ENCODE measurements around the gene CPSF3. TPM values are rescaled to one million over a fixed set of nuclear protein-coding genes. Genes with fewer than 3 reads are reported as not detected.

The CPSF3 gene
- total and polyA plus RNA-seq, 2 of the 13 experiments (the other 11 are each of a cell fraction or from before 2014, with no cell fraction given) = 19.8 to 93.0 TPM

DNA sequence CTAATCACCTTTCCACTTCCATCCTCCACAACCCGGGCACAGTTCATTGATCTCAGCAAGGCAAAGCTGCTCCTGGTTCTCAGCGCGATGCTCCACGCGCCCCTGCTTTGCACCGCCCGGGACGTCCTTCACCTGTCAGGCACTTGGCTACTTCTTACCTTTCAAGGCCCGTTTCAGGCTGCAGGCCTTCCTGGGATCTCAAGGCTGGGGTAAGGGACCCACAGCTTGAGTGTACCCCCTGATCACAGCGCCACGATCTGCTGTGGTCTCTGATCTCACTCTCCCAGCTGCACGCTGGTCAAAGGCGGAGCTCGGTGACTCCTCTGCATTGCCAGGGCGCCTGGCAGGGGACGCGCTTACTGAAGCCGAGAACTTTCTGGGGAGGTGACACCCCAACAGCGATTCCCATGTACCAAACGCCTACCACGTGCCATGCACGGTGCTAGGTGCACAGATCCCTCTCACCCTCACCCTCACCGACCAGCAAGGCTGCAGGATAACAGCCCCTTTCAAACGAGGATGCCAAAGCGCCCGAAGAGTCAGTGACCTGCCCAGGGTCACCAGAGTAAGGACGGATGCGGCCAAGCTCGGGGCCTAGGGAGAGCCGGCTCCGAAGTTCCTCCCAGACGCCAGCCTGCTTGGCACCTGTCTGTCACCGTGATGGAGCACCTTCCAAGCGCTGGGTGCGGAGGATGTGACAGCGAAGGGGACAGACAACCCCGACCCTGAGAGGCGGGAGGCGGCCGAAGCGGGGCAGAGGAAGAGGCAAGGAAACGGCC lies 944 bp upstream of the CPSF3 start (continued):
- TF ChIP-seq POLR2AphosphoS2 (IDR thresholded peaks at IDR 0.05; ENCODE audit: low read depth, low read length) (no peak), MAFF (IDR thresholded peaks at IDR 0.05; ENCODE audit: low read depth, low read length) (no peak), HOXA3 (CRISPR knock-in tag; IDR thresholded peaks at IDR 0.05) (peak; percentile 34; the same call in 1 of the 2 replicates), CCDC6 (CRISPR knock-in tag; IDR thresholded peaks at IDR 0.05) (0 out of 2 replicates have a peak, but pooled peaks have one; percentile 76), ZNF33B (CRISPR knock-in tag; IDR thresholded peaks at IDR 0.05) (no peak; the same call in 1 of the 2 replicates), SIN3B (IDR thresholded peaks at IDR 0.05; ENCODE audit: low read length) (no peak), ZNF382 (CRISPR knock-in tag; IDR thresholded peaks at IDR 0.05; ENCODE audit: borderline replicate concordance) (no peak), CBX5 (CRISPR knock-in tag; IDR thresholded peaks at IDR 0.05; ENCODE audit: borderline replicate concordance) (no peak), ZNF777 (CRISPR knock-in tag; IDR thresholded peaks at IDR 0.05) (peak; percentile 65; the same call in 1 of the 2 replicates), XRCC5 (optimal IDR thresholded peaks at IDR 0.05; ENCODE audit: low read length) (peak; percentile 62), ZNF30 (CRISPR knock-in tag; IDR thresholded peaks at IDR 0.05) (peak; percentile 88; the same call in 1 of the 2 replicates)
- TF ChIP-seq, protein P1, sequence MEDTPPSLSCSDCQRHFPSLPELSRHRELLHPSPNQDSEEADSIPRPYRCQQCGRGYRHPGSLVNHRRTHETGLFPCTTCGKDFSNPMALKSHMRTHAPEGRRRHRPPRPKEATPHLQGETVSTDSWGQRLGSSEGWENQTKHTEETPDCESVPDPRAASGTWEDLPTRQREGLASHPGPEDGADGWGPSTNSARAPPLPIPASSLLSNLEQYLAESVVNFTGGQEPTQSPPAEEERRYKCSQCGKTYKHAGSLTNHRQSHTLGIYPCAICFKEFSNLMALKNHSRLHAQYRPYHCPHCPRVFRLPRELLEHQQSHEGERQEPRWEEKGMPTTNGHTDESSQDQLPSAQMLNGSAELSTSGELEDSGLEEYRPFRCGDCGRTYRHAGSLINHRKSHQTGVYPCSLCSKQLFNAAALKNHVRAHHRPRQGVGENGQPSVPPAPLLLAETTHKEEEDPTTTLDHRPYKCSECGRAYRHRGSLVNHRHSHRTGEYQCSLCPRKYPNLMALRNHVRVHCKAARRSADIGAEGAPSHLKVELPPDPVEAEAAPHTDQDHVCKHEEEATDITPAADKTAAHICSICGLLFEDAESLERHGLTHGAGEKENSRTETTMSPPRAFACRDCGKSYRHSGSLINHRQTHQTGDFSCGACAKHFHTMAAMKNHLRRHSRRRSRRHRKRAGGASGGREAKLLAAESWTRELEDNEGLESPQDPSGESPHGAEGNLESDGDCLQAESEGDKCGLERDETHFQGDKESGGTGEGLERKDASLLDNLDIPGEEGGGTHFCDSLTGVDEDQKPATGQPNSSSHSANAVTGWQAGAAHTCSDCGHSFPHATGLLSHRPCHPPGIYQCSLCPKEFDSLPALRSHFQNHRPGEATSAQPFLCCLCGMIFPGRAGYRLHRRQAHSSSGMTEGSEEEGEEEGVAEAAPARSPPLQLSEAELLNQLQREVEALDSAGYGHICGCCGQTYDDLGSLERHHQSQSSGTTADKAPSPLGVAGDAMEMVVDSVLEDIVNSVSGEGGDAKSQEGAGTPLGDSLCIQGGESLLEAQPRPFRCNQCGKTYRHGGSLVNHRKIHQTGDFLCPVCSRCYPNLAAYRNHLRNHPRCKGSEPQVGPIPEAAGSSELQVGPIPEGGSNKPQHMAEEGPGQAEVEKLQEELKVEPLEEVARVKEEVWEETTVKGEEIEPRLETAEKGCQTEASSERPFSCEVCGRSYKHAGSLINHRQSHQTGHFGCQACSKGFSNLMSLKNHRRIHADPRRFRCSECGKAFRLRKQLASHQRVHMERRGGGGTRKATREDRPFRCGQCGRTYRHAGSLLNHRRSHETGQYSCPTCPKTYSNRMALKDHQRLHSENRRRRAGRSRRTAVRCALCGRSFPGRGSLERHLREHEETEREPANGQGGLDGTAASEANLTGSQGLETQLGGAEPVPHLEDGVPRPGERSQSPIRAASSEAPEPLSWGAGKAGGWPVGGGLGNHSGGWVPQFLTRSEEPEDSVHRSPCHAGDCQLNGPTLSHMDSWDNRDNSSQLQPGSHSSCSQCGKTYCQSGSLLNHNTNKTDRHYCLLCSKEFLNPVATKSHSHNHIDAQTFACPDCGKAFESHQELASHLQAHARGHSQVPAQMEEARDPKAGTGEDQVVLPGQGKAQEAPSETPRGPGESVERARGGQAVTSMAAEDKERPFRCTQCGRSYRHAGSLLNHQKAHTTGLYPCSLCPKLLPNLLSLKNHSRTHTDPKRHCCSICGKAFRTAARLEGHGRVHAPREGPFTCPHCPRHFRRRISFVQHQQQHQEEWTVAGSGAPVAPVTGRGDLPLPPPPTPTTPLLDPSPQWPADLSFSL (CRISPR knock-in tag; IDR thresholded peaks at IDR 0.05) = 0 out of 2 replicates have a peak, but pooled peaks have one; percentile 39
- TF ChIP-seq, protein P2, sequence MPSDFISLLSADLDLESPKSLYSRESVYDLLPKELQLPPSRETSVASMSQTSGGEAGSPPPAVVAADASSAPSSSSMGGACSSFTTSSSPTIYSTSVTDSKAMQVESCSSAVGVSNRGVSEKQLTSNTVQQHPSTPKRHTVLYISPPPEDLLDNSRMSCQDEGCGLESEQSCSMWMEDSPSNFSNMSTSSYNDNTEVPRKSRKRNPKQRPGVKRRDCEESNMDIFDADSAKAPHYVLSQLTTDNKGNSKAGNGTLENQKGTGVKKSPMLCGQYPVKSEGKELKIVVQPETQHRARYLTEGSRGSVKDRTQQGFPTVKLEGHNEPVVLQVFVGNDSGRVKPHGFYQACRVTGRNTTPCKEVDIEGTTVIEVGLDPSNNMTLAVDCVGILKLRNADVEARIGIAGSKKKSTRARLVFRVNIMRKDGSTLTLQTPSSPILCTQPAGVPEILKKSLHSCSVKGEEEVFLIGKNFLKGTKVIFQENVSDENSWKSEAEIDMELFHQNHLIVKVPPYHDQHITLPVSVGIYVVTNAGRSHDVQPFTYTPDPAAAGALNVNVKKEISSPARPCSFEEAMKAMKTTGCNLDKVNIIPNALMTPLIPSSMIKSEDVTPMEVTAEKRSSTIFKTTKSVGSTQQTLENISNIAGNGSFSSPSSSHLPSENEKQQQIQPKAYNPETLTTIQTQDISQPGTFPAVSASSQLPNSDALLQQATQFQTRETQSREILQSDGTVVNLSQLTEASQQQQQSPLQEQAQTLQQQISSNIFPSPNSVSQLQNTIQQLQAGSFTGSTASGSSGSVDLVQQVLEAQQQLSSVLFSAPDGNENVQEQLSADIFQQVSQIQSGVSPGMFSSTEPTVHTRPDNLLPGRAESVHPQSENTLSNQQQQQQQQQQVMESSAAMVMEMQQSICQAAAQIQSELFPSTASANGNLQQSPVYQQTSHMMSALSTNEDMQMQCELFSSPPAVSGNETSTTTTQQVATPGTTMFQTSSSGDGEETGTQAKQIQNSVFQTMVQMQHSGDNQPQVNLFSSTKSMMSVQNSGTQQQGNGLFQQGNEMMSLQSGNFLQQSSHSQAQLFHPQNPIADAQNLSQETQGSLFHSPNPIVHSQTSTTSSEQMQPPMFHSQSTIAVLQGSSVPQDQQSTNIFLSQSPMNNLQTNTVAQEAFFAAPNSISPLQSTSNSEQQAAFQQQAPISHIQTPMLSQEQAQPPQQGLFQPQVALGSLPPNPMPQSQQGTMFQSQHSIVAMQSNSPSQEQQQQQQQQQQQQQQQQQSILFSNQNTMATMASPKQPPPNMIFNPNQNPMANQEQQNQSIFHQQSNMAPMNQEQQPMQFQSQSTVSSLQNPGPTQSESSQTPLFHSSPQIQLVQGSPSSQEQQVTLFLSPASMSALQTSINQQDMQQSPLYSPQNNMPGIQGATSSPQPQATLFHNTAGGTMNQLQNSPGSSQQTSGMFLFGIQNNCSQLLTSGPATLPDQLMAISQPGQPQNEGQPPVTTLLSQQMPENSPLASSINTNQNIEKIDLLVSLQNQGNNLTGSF (CRISPR knock-in tag; IDR thresholded peaks at IDR 0.05) = no peak; the same call in 1 of the 2 replicates
- TF ChIP-seq, protein P3, sequence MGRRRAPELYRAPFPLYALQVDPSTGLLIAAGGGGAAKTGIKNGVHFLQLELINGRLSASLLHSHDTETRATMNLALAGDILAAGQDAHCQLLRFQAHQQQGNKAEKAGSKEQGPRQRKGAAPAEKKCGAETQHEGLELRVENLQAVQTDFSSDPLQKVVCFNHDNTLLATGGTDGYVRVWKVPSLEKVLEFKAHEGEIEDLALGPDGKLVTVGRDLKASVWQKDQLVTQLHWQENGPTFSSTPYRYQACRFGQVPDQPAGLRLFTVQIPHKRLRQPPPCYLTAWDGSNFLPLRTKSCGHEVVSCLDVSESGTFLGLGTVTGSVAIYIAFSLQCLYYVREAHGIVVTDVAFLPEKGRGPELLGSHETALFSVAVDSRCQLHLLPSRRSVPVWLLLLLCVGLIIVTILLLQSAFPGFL (CRISPR knock-in tag; IDR thresholded peaks at IDR 0.05) = no peak
- TF ChIP-seq, protein P4, sequence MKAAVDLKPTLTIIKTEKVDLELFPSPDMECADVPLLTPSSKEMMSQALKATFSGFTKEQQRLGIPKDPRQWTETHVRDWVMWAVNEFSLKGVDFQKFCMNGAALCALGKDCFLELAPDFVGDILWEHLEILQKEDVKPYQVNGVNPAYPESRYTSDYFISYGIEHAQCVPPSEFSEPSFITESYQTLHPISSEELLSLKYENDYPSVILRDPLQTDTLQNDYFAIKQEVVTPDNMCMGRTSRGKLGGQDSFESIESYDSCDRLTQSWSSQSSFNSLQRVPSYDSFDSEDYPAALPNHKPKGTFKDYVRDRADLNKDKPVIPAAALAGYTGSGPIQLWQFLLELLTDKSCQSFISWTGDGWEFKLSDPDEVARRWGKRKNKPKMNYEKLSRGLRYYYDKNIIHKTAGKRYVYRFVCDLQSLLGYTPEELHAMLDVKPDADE (CRISPR knock-in tag; IDR thresholded peaks at IDR 0.05) = no peak
